ENCODE results near the gene TMEM39A.

Gene TMEM39A

DNA sequence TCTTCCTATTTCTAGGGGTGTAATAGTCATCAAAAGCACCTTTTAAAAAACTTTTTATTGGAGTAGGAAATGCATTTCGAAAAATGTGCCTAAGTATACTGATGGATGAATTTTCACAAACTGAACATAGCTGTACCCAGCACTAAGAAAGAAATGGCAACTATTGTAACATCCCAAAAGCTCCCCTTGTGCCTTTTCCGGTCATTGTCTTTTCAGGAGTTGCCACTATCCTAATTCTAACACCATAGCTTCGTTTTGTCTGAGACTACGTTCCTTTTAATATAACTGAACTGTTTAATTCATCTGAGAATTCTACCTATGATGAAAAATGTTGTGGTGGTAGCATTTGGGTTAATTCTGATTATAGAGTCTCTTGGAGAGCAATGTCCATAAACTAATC lies 36.9 kb upstream of the TMEM39A start:
- Histone ChIP-seq H3K27ac (ENCODE audit: extremely low read depth, low read depth, low read length) (no peak overlapping the region), H3K4me1 (ENCODE audit: control insufficient read depth, insufficient read depth, low read length) (no peaks in the 10 kb centered on the region), H3K9me3 (ENCODE audit: control insufficient read depth, insufficient read depth, low read depth, low read length) (no peaks in the 10 kb centered on the region), H3K4me3 (ENCODE audit: low read depth, low read length) (no peak overlapping the region), H3K36me3 (ENCODE audit: control insufficient read depth in 2 of 2, insufficient read depth in 1 of 2, low read length in 2 of 2) (peaks cover 0 to 34% of the 10 kb centered on the region in 2 experiments; a peak in 2 of 3 replicates)
- ChIA-PET POLR2A (interaction anchor here (3.9 kb wide), 1 partner anchor 35 kb away, joined by 39 read pairs; the partner anchor contains the start of gene TMEM39A), CTCF (interaction anchor here (0.5 to 0.7 kb wide), 2 partner anchors 19 to 147 kb away, joined by 3 to 4 read pairs; no protein-coding TSS in a partner anchor)
- TF ChIP-seq ZNF223 (tag by site-specific recombination; IDR thresholded peaks at IDR 0.05) (no peak), IKZF3 (tag by site-specific recombination; IDR thresholded peaks at IDR 0.05) (no peak), BCL6B (tag by site-specific recombination; IDR thresholded peaks at IDR 0.05) (no peak), KLF9 (tag by site-specific recombination; IDR thresholded peaks at IDR 0.05; ENCODE audit: low read depth) (no peak), ZNF501 (tag by site-specific recombination; IDR thresholded peaks at IDR 0.05) (no peak), ZNF670 (tag by site-specific recombination; IDR thresholded peaks at IDR 0.05; ENCODE audit: low read depth) (no peak), ZBTB1 (tag by site-specific recombination; IDR thresholded peaks at IDR 0.05) (no peak), PRDM1 (tag by site-specific recombination; IDR thresholded peaks at IDR 0.05) (no peak), SETDB1 (IDR thresholded peaks at IDR 0.05; ENCODE audit: insufficient read length, low read length) (no peak), ZBTB8A (tag by site-specific recombination; IDR thresholded peaks at IDR 0.05) (no peak), EGR2 (tag by site-specific recombination; IDR thresholded peaks at IDR 0.05; ENCODE audit: low read depth) (no peak), ZNF548 (tag by site-specific recombination; IDR thresholded peaks at IDR 0.05) (no peak), OVOL3 (tag by site-specific recombination; IDR thresholded peaks at IDR 0.05) (no peak), MZF1 (tag by site-specific recombination; IDR thresholded peaks at IDR 0.05; ENCODE audit: borderline replicate concordance) (no peak), MEIS1 (CRISPR knock-in tag; IDR thresholded peaks at IDR 0.05; ENCODE audit: borderline replicate concordance) (no peak), RBAK (tag by site-specific recombination; IDR thresholded peaks at IDR 0.05) (no peak), SCRT2 (tag by site-specific recombination; IDR thresholded peaks at IDR 0.05) (no peak), ZNF549 (tag by site-specific recombination; IDR thresholded peaks at IDR 0.05) (no peak)
- TF ChIP-seq, protein P1, sequence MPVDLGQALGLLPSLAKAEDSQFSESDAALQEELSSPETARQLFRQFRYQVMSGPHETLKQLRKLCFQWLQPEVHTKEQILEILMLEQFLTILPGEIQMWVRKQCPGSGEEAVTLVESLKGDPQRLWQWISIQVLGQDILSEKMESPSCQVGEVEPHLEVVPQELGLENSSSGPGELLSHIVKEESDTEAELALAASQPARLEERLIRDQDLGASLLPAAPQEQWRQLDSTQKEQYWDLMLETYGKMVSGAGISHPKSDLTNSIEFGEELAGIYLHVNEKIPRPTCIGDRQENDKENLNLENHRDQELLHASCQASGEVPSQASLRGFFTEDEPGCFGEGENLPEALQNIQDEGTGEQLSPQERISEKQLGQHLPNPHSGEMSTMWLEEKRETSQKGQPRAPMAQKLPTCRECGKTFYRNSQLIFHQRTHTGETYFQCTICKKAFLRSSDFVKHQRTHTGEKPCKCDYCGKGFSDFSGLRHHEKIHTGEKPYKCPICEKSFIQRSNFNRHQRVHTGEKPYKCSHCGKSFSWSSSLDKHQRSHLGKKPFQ (tag by site-specific recombination; IDR thresholded peaks at IDR 0.05), result no peak

DNA sequence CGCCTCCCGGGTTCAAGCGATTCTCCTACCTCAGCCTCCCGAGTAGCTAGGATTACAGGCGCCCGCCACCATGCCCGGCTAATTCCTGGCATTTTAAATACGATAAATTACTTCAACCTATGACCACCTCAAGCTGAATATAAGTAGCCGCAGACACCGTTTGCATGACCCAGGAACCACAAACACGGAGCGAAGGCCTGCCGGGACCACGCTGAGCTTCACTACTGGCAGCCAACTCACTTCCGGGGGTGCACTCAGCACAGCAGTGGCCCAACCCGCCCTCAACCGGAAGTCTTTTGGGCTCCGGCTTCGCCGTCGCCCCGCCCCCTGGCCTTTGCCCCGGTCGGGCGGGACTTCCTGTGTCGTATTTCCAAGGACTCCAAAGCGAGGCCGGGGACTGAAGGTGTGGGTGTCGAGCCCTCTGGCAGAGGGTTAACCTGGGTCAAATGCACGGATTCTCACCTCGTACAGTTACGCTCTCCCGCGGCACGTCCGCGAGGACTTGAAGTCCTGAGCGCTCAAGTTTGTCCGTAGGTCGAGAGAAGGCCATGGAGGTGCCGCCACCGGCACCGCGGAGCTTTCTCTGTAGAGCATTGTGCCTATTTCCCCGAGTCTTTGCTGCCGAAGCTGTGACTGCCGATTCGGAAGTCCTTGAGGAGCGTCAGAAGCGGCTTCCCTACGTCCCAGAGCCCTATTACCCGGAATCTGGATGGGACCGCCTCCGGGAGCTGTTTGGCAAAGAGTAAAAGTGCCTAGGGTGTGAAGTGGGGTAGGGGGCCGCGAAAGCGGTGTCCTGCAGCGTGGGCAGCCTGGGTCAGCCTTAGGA lies 35.0 kb upstream of the TMEM39A start, which contains the start of gene TIMMDC1:
Gene TIMMDC1, plus strand, starts transcription at position 362 of the 826 bp plus-strand sequence. Its CDS starts 187 bp downstream, at position 549.
- Histone ChIP-seq H3K4me3 (ENCODE audit: low read depth, low read length) (peak within 1 kb of the TSS; percentile 95), H3K4me1 (ENCODE audit: control insufficient read depth, insufficient read depth, low read length) (no peaks in the 10 kb centered on the region), H3K36me3 (ENCODE audit: control insufficient read depth in 2 of 2, insufficient read depth in 1 of 2, low read length in 2 of 2) (peaks cover 0 to 16% of the 10 kb centered on the region in 2 experiments; a peak in 2 of 3 replicates), H3K27ac (ENCODE audit: extremely low read depth, low read depth, low read length) (peak within 1 kb of the TSS; percentile 85), H3K9me3 (ENCODE audit: control insufficient read depth, insufficient read depth, low read depth, low read length) (no peaks in the 10 kb centered on the region)
- CTCF ChIA-PET, result interaction anchor here (0.7 kb wide), 2 partner anchors 175 to 267 kb away, joined by 4 read pairs; no protein-coding TSS in a partner anchor
- POLR2A ChIA-PET, result interaction anchor here (0.6 to 3.9 kb wide), 12 partner anchors 22 to 597 kb away, joined by 3 to 39 read pairs (median 3); partner anchors contain the start of genes B4GALT4, COX17, POGLUT1 and TMEM39A
- peak; percentile 14; the same call in 1 of the 2 replicates for TF ChIP-seq ZNF223 (tag by site-specific recombination; IDR thresholded peaks at IDR 0.05)
- TF ChIP-seq ZNF174 (tag by site-specific recombination; IDR thresholded peaks at IDR 0.05), result no peak
- TF ChIP-seq ZNF76 (tag by site-specific recombination; IDR thresholded peaks at IDR 0.05; ENCODE audit: borderline replicate concordance, low read depth), result peak; percentile 87; the same call in 1 of the 2 replicates
- TF ChIP-seq HOXA7 (CRISPR knock-in tag; IDR thresholded peaks at IDR 0.05; ENCODE audit: borderline replicate concordance), result no peak
- TF ChIP-seq ZXDB (tag by site-specific recombination; IDR thresholded peaks at IDR 0.05), result peak; percentile 70; the same call in 1 of the 2 replicates
- peak; percentile 5; the same call in 1 of the 2 replicates for TF ChIP-seq EGR2 (tag by site-specific recombination; IDR thresholded peaks at IDR 0.05; ENCODE audit: low read depth)
- TF ChIP-seq ZNF677 (tag by site-specific recombination; IDR thresholded peaks at IDR 0.05), result no peak
- no peak for TF ChIP-seq ZNF670 (tag by site-specific recombination; IDR thresholded peaks at IDR 0.05; ENCODE audit: low read depth)
- TF ChIP-seq KLF8 (tag by site-specific recombination; IDR thresholded peaks at IDR 0.05), result 0 out of 2 replicates have a peak, but pooled peaks have one; percentile 29
- peak; percentile 92 for TF ChIP-seq ZNF341 (tag by site-specific recombination; IDR thresholded peaks at IDR 0.05; ENCODE audit: low read depth)
- TF ChIP-seq, protein P2, sequence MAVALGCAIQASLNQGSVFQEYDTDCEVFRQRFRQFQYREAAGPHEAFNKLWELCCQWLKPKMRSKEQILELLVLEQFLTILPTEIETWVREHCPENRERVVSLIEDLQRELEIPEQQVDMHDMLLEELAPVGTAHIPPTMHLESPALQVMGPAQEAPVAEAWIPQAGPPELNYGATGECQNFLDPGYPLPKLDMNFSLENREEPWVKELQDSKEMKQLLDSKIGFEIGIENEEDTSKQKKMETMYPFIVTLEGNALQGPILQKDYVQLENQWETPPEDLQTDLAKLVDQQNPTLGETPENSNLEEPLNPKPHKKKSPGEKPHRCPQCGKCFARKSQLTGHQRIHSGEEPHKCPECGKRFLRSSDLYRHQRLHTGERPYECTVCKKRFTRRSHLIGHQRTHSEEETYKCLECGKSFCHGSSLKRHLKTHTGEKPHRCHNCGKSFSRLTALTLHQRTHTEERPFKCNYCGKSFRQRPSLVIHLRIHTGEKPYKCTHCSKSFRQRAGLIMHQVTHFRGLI (tag by site-specific recombination; IDR thresholded peaks at IDR 0.05), result peak; percentile 54; the same call in 1 of the 2 replicates
